ENCODE measurements around the gene CCNQ.

The CCNQ gene

GRCh38 chrX:153621949-153622598 is 23.1 kb upstream of the CCNQ start:
- Histone ChIP-seq H3K27ac (ENCODE audit: insufficient read depth, low read depth, low read length, poor library complexity, severe bottlenecking) (no peak overlapping the region), H3K4me1 (ENCODE audit: control insufficient read depth, insufficient read depth, low read length) (no peaks in the 10 kb centered on the region), H3K36me3 (ENCODE audit: control insufficient read depth, insufficient read depth, low read length) (no peaks in the 10 kb centered on the region), H3K27me3 (ENCODE audit: control insufficient read depth, insufficient read depth, low read length, poor library complexity, severe bottlenecking) (peaks cover 16% of the 10 kb centered on the region), H3K4me3 (ENCODE audit: insufficient read depth, low read depth, low read length) (no peak overlapping the region), H3K9me3 (ENCODE audit: control insufficient read depth, low read length) (no peaks in the 10 kb centered on the region)
- WGBS, 2 experiments = 90 to 93% methylated on average over 26 to 27 of the region's 27 CpGs

GRCh38 chrX:153620576-153620975 is 21.6 kb upstream of the CCNQ start:
- 93 to 97% methylated on average over 3 to 4 of the region's 5 CpGs for WGBS, 2 experiments
- H3K4me3 ChIP-seq (ENCODE audit: insufficient read depth, low read depth, low read length) = no peak overlapping the region
- H3K4me1 ChIP-seq (ENCODE audit: control insufficient read depth, insufficient read depth, low read length) = no peaks in the 10 kb centered on the region
- no peaks in the 10 kb centered on the region for H3K9me3 ChIP-seq (ENCODE audit: control insufficient read depth, low read length)
- H3K27me3 ChIP-seq (ENCODE audit: control insufficient read depth, insufficient read depth, low read length, poor library complexity, severe bottlenecking) = peaks cover 25% of the 10 kb centered on the region
- H3K27ac ChIP-seq (ENCODE audit: insufficient read depth, low read depth, low read length, poor library complexity, severe bottlenecking) = no peak overlapping the region
- H3K36me3 ChIP-seq (ENCODE audit: control insufficient read depth, insufficient read depth, low read length) = no peaks in the 10 kb centered on the region

- WGBS, 2 experiments = 87 to 89% methylated on average over 4 to 6 of the region's 6 CpGs
- Histone ChIP-seq H3K4me3 (ENCODE audit: insufficient read depth, low read depth, low read length) (no peak overlapping the region), H3K9me3 (ENCODE audit: control insufficient read depth, low read length) (no peaks in the 10 kb centered on the region), H3K27me3 (ENCODE audit: control insufficient read depth, insufficient read depth, low read length, poor library complexity, severe bottlenecking) (peaks cover 56% of the 10 kb centered on the region), H3K27ac (ENCODE audit: insufficient read depth, low read depth, low read length, poor library complexity, severe bottlenecking) (no peak overlapping the region), H3K36me3 (ENCODE audit: control insufficient read depth, insufficient read depth, low read length) (no peaks in the 10 kb centered on the region), H3K4me1 (ENCODE audit: control insufficient read depth, insufficient read depth, low read length) (no peaks in the 10 kb centered on the region)
Measured at GRCh38 chrX:153614818-153615217, 15.9 kb upstream of the CCNQ start.

- H3K4me1 ChIP-seq (ENCODE audit: control insufficient read depth, insufficient read depth, low read length) = no peaks in the 10 kb centered on the region
- 90% methylated on average over 10 of the region's 10 CpGs for WGBS, 2 experiments
- no peaks in the 10 kb centered on the region for H3K36me3 ChIP-seq (ENCODE audit: control insufficient read depth, insufficient read depth, low read length)
- no peak overlapping the region for H3K27ac ChIP-seq (ENCODE audit: insufficient read depth, low read depth, low read length, poor library complexity, severe bottlenecking)
- H3K4me3 ChIP-seq (ENCODE audit: insufficient read depth, low read depth, low read length) = no peak overlapping the region
- H3K9me3 ChIP-seq (ENCODE audit: control insufficient read depth, low read length) = no peaks in the 10 kb centered on the region
- peaks cover 58% of the 10 kb centered on the region for H3K27me3 ChIP-seq (ENCODE audit: control insufficient read depth, insufficient read depth, low read length, poor library complexity, severe bottlenecking)
Measured at GRCh38 chrX:153612413-153612812, 13.5 kb upstream of the CCNQ start.

- Histone ChIP-seq H3K27me3 (ENCODE audit: control insufficient read depth, insufficient read depth, low read length, poor library complexity, severe bottlenecking) (peaks cover 49% of the 10 kb centered on the region), H3K36me3 (ENCODE audit: control insufficient read depth, insufficient read depth, low read length) (no peaks in the 10 kb centered on the region), H3K4me1 (ENCODE audit: control insufficient read depth, insufficient read depth, low read length) (no peaks in the 10 kb centered on the region), H3K27ac (ENCODE audit: insufficient read depth, low read depth, low read length, poor library complexity, severe bottlenecking) (no peak overlapping the region), H3K9me3 (ENCODE audit: control insufficient read depth, low read length) (no peaks in the 10 kb centered on the region), H3K4me3 (ENCODE audit: insufficient read depth, low read depth, low read length) (no peak overlapping the region)
- WGBS, 2 experiments = 85% methylated on average over 12 to 13 of the region's 14 CpGs
Measured at GRCh38 chrX:153611298-153612095, 12.6 kb upstream of the CCNQ start.

GRCh38 chrX:153610836-153611213 is 11.9 kb upstream of the CCNQ start:
- Histone ChIP-seq H3K27ac (ENCODE audit: insufficient read depth, low read depth, low read length, poor library complexity, severe bottlenecking) (no peak overlapping the region), H3K27me3 (ENCODE audit: control insufficient read depth, insufficient read depth, low read length, poor library complexity, severe bottlenecking) (peaks cover 45% of the 10 kb centered on the region), H3K9me3 (ENCODE audit: control insufficient read depth, low read length) (no peaks in the 10 kb centered on the region), H3K4me1 (ENCODE audit: control insufficient read depth, insufficient read depth, low read length) (no peaks in the 10 kb centered on the region), H3K4me3 (ENCODE audit: insufficient read depth, low read depth, low read length) (no peak overlapping the region), H3K36me3 (ENCODE audit: control insufficient read depth, insufficient read depth, low read length) (no peaks in the 10 kb centered on the region)
- 79% methylated on average over 9 of the region's 9 CpGs for WGBS, 2 experiments

GRCh38 chrX:153609917-153610835 is 11.2 kb upstream of the CCNQ start:
- Histone ChIP-seq H3K36me3 (ENCODE audit: control insufficient read depth, insufficient read depth, low read length) (no peaks in the 10 kb centered on the region), H3K9me3 (ENCODE audit: control insufficient read depth, low read length) (no peaks in the 10 kb centered on the region), H3K27me3 (ENCODE audit: control insufficient read depth, insufficient read depth, low read length, poor library complexity, severe bottlenecking) (peaks cover 44% of the 10 kb centered on the region), H3K4me3 (ENCODE audit: insufficient read depth, low read depth, low read length) (peak overlapping the region; percentile 24), H3K27ac (ENCODE audit: insufficient read depth, low read depth, low read length, poor library complexity, severe bottlenecking) (no peak overlapping the region), H3K4me1 (ENCODE audit: control insufficient read depth, insufficient read depth, low read length) (no peaks in the 10 kb centered on the region)
- 5 to 6% methylated on average over 60 to 63 of the region's 63 CpGs for WGBS, 2 experiments

GRCh38 chrX:153608806-153609205 is 9.9 kb upstream of the CCNQ start:
- H3K27me3 ChIP-seq (ENCODE audit: control insufficient read depth, insufficient read depth, low read length, poor library complexity, severe bottlenecking) = peaks cover 35% of the 10 kb centered on the region
- WGBS, 2 experiments = 76% methylated on average over 3 to 4 of the region's 4 CpGs

GRCh38 chrX:153608376-153608775 is 9.4 kb upstream of the CCNQ start:
- H3K4me3 ChIP-seq (ENCODE audit: insufficient read depth, low read depth, low read length) = no peak overlapping the region
- WGBS, 2 experiments = 91 to 100% methylated on average over 2 of the region's 2 CpGs
- H3K9me3 ChIP-seq (ENCODE audit: control insufficient read depth, low read length) = no peaks in the 10 kb centered on the region
- H3K36me3 ChIP-seq (ENCODE audit: control insufficient read depth, insufficient read depth, low read length) = no peaks in the 10 kb centered on the region
- H3K27me3 ChIP-seq (ENCODE audit: control insufficient read depth, insufficient read depth, low read length, poor library complexity, severe bottlenecking) = peaks cover 35% of the 10 kb centered on the region
- no peaks in the 10 kb centered on the region for H3K4me1 ChIP-seq (ENCODE audit: control insufficient read depth, insufficient read depth, low read length)
- no peak overlapping the region for H3K27ac ChIP-seq (ENCODE audit: insufficient read depth, low read depth, low read length, poor library complexity, severe bottlenecking)

More at GRCh38 chrX:153608806-153609205, 9.9 kb upstream of the CCNQ start:
- no peak overlapping the region for H3K4me3 ChIP-seq (ENCODE audit: insufficient read depth, low read depth, low read length)
- H3K36me3 ChIP-seq (ENCODE audit: control insufficient read depth, insufficient read depth, low read length) = no peaks in the 10 kb centered on the region
- no peaks in the 10 kb centered on the region for H3K4me1 ChIP-seq (ENCODE audit: control insufficient read depth, insufficient read depth, low read length)
- no peak overlapping the region for H3K27ac ChIP-seq (ENCODE audit: insufficient read depth, low read depth, low read length, poor library complexity, severe bottlenecking)
- H3K9me3 ChIP-seq (ENCODE audit: control insufficient read depth, low read length) = no peaks in the 10 kb centered on the region

- Histone ChIP-seq H3K36me3 (ENCODE audit: control insufficient read depth, insufficient read depth, low read length) (no peaks in the 10 kb centered on the region), H3K9me3 (ENCODE audit: control insufficient read depth, low read length) (no peaks in the 10 kb centered on the region), H3K4me3 (ENCODE audit: insufficient read depth, low read depth, low read length) (no peak overlapping the region), H3K27me3 (ENCODE audit: control insufficient read depth, insufficient read depth, low read length, poor library complexity, severe bottlenecking) (peaks cover 26% of the 10 kb centered on the region), H3K4me1 (ENCODE audit: control insufficient read depth, insufficient read depth, low read length) (no peaks in the 10 kb centered on the region), H3K27ac (ENCODE audit: insufficient read depth, low read depth, low read length, poor library complexity, severe bottlenecking) (no peak overlapping the region)
- 85 to 86% methylated on average over 23 of the region's 23 CpGs for WGBS, 2 experiments
Measured at GRCh38 chrX:153606503-153606902, 7.6 kb upstream of the CCNQ start.
